NCI-H1048 (cell line): Measurements from ENCODE around the gene TGOLN2.
"Not testable (repeated sequence)": the region's sequence is repeated elsewhere in the genome, so short reads cannot be mapped to it uniquely, and the experiment has no call there.

Experiments used
- DNase-seq: peaks from one replicate; lab custom pipeline; 2025; lab: John Stamatoyannopoulos, UW

Gene TGOLN2

DNA sequence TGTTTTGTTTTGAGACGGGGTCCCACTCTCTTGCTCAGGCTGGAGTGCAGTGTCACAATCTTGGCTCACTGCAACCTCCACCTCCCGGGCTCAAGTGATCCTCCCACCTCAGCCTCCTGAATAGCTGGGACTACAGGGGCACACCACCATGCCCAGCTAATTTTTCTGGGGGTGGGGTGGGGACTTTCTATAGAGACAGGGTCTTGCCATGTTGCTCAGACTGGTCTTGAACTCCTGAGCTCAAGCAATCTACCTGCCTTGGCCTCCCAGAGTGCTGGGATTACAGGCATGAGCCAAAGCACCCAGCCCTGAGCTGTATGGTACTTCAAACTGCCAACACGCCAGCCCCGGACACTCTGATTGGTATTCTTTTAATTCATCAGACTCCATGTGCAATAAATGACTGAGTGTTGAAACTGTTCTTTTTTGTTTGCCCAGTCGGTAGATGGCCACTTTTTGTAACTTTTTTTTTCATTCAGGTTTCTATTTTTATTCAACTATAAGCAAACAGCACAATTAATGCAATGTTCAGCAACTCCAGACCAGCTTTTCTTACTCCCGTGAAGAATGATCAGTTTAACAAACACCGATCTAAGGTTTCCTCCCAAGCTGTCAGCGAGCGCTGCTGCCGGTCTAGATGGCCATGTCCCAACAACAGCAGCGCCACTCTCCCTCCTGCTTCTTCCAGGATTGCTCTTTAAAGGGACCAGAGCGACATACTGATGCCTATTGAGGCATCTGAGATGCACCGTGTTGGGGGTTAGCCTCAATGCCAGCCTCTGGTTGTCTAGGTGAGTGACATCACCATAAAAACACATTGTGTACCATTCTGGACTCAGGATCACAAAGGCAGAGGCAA is 12.5 kb upstream of the TGOLN2 start:
- DNase-seq = no peak

DNA sequence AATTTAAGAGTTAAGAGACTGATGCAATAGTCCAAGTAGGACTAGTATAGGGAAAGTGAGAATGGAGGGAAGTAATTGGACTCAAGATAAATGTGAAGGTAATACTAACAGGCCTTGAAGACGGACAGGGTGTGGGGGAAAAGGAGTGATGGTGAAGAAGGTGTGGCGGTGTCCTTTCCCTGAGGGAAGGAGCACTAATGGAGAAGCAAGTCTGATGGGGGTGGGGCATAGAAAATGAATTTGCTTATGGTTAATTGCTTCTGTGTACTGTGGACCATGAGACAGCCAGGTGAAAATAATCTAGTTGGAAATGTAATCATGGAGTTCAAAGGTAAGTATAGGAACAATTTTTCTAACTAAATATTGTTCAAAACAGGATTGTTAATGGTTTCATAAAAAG is 7.1 kb upstream of the TGOLN2 start:
- no peak for DNase-seq

DNA sequence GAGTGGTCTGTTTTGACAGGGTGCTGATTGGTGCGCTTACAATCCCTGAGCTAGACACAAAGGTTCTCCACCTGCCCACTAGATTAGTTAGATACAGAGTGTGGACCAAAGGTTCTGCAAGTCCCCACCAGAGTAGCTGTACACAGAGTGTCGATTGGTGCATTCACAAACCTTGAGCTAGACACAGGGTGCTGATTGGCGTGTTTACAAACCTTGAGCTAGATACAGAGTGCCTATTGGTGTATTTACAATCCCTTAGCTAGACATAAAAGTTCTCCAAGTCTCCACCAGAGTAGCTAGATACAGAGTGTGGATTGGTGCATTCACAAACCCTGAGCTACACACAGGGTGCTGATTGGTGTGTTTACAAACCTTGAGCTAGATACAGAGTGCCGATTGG is 6.1 kb upstream of the TGOLN2 start:
- not testable (repeated sequence) for DNase-seq

DNA sequence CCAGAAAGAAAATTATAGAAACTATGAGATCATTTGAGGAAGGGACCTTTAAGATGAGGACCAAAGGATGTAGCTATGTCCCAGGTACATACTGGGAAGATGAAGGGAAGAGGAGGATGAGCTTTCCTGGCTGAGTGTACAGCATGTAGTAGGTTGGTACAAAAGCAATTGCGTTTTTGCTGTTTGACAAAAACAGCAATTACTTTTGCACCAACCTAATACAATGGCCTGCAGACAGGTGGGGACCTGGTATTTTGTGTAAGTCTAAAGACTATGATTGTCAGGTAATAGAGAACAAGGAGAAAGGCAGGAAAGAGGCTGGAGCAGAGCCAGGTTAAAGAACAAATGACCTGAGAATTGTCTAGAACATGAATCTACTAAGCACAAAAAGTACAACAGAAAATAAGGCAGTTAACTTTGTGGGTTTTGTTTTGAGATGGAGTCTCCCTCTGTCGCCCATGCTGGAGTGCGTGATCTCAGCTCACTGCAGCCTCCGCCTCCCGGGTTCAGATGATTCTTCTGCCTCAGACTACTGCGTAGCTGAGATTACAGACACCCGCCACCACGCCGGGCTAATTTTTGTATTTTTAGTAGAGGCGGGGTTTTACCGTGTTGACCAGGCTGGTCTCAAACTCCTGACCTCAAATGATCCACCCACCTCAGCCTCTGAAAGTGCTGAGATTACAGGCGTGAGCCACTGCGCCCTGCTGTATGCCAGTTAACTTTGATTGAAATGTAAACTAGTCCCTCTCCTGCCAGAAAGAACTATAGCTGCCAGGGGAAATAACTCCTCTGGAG is 3.2 kb upstream of the TGOLN2 start:
- no peak for DNase-seq

DNA sequence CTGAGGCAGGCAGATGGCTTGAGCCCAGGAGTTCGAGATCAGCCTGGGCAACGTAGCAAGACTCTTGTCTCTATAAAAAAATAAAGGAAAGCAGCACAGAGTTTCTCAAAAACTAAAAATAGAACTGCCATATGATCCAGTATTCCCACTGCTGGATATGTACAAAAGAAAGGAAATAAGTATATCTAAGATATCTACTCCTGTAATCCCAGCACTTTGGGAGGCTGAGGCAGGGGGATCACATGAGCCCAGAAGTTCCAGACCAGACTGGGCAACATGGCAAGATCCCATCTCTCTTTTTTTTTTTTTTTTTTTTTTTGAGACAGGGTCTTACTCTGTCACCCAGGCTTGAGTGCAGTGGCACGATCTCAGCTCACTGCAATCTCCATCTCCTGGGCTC is 1.9 kb upstream of the TGOLN2 start:
- DNase-seq = not testable (repeated sequence)

GRCh38 chr2:85329181-85329651 is 1.4 kb upstream of the TGOLN2 start:
- DNase-seq = no peak

GRCh38 chr2:85327160-85327821 is 498 bp downstream of the TGOLN2 start:
- DNase-seq = no peak

DNA sequence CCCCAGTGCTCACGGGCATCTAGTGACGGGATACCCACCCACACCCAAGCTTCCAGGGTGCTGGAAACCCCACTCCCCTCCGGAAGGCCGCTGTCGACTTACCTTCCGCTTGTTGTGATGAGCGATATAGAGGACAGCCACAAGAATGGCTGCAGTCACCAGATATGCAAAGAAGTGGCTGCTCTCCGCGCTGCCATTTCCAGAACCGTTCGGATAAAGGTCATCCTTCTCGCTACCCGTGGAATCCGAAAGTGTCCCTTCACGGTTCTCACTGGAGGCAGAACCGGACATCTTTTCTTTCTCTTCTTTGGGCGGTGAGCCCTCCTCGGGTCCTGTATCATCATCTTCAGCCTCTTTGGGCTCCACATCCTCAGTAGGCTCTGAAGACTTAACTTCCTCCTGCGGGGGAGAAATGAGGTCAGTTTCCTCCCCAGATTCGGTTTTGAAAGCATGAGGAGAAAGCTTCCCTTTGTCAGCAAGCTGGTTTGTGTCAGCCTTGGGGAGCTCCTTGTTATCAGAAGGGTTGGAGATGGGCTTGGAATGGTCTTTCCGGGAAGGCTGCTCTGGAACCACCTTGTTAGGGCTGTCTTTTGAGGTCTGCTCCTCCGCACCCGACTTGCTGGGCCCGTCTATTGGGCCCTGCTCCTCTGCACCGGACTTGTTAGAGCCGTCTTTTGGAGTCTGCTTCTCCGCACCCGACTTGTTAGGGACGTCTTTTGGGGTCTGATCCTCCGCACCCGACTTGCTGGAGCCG is 1.2 kb downstream of the TGOLN2 start:
- no peak for DNase-seq

DNA sequence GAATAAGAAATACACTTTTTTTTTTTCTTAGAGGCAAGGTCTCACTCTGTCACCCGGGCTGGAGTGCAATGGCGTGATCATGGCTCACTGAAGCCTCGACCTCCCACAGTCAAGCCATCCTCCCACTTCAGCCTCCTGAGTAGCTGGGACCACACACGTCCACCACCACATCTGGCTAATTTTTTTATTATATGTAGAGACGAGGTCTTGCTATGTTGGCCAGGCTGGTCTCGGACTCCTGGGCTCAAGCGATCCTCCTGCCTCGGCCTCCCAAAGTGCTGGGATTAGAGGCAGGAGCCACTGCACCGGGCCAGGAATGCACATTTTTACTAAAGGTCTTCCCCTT is 2.4 kb downstream of the TGOLN2 start:
- DNase-seq = no peak

DNA sequence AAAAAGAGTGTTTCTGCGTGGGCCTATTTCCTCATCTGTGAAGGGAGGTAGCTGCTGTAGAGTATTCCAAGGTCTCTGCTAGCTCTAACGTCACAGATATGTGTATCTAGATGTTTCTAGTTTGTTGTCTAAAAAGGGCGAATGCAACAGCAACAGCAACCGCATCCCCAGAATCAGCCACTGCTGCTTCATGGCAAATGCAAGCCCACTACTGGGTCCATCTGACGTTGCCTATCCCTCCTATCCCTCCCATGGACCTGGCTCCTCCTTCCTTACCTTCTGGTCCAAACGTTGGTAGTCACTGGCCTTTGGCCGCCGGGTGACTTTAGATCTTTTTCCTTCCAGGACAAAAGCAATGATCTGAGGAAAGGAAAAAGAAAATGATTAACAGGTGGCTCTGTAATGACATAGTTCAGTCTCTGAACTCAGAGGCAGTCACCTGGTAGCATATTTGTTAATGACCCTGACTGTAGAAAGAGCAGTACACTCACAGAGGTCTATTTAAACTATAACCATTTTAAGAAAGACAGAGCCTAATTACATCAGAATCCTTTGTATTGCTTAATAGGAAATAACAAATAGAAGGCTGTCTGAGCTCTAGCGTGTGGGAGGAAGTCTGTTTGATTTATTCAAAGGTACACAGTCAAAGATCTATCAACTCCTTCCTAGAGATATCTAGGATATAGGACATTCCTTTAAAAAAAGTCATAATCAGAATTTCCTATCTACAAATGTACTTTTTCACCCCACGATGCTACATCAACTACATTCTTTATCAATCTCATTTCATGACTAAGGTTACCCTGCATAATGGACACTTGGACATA is 2.9 kb downstream of the TGOLN2 start:
- DNase-seq = no peak

DNA sequence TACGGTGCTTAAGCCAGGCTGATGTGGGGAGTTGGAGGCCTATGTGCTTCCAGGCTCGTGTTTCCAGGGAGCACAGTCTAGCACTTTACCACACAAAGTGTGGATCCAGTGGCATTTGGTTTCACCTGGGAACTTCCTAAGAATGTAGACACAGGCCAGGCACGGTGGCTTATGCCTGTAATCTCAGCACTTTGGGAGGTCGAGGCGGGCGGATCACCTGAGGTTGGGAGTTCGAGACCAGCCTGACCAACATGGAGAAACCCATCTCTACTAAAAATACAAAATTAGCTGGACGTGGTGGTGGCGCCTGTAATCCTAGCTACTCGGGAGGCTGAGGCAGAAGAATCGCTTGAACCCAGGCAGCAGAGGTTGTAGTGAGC is 3.8 kb downstream of the TGOLN2 start:
- DNase-seq = not testable (repeated sequence)

- no peak for DNase-seq
Observed at GRCh38 chr2:85323351-85323987, 4.3 kb downstream of the TGOLN2 start.

- DNase-seq = no peak
Observed at GRCh38 chr2:85319796-85320195, 8.0 kb downstream of the TGOLN2 start.

- no peak for DNase-seq
Observed at GRCh38 chr2:85318222-85319074, 9.3 kb downstream of the TGOLN2 start.

DNA sequence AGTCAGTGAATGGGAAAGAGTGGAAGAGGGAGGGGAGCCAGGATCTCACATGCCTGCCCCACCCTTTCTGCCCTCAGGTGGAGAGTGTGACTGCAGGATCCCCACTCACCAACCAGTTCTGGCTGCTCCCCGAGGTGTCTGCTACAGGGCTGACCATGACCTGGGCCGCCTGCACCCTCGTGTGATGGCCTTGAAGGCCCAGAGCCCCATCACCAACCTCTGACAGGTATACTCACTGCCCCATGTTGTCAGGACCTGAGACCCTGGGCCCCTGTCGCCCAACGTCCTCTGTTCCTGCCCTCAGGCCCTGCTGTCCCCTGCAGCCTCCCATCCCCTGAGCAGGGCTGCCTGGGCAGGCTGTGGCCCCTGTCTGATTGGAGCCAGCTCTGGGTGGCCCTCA is 11.9 kb downstream of the TGOLN2 start:
- not testable (repeated sequence) for DNase-seq

- DNase-seq = no peak
Observed at GRCh38 chr2:85314884-85315242, 12.9 kb downstream of the TGOLN2 start.

GRCh38 chr2:85312404-85312803 is 15.4 kb downstream of the TGOLN2 start:
- DNase-seq = no peak

DNA sequence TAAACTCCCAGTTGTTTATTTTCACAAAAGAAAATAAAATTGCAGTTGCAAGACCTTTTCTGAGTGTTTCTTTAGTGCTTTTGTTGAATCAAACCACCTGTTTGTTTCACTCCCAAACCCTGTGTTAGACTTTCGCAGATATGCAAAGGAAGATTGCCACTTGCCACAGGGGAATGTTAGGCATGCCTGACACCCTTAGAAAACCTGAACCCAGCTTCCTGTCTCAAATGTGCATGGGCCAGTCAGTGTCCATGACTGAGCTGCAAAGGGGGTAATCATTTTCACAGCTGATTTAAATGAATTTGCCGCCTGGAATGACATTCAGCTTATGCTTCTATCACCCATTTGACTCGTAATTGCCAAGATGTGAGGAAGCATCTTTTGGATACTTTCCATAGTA is 17.5 kb downstream of the TGOLN2 start:
- DNase-seq = no peak

- no peak for DNase-seq
Observed at GRCh38 chr2:85309699-85310321, 18.0 kb downstream of the TGOLN2 start.
